GM06990 (cell line): ENCODE results near the gene NUP210L.

ENCODE experiments used
- DNase-seq: peaks from one replicate; pipeline ENCODE4 v3.0.0-alpha.2; 2011; ENCODE audit not compliant: insufficient read length; ENCODE audit errors: extremely low read depth
- H3K27me3 ChIP-seq: replicated peaks from 2 replicates; pipeline ENCODE4 v1.6.0; 2011; ENCODE audit warnings: low read length; ENCODE audit not compliant: control insufficient read depth, insufficient read depth
- H3K36me3 ChIP-seq: 2 replicates; pipeline ENCODE4 v1.5.1; 2011; ENCODE audit warnings: low read length; ENCODE audit not compliant: control insufficient read depth, insufficient read depth
- H3K4me3 ChIP-seq: replicated peaks from 2 replicates; pipeline ENCODE4 v1.5.1; 2011; ENCODE audit warnings: low read depth, mild to moderate bottlenecking, control low read depth, low read length
- TF ChIP-seq, protein P1 (sequence below): IDR thresholded peaks from 2 replicates; pipeline ENCODE4 v1.5.1; 2011; ENCODE audit warnings: low read length, control low read depth, mild to moderate bottlenecking, inconsistent platforms; ENCODE audit not compliant: insufficient read depth, poor library complexity, severe bottlenecking

Gene NUP210L

DNA sequence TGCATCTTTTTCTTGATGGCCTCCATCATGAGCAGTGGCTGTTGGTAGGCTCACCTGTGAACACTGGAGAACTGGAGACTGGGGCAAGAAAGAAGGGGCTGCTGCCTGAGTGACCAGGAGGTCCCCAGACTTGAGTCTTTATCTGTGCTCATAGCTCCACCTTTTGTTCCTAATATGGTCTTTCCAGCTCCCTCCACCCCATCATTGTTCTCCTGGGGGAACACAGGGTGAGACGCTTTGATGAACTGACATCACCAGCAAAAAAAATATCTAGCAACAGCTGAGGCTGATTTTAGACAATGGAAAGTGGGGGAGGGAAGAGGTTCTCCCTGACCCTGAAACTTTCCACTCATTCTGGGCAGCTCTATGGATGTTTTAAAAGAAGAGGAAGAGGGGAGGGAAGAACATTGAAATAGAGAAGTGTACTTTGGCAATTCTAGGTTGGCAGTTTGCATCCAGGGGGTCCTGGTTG, 37.2 kb upstream of the NUP210L start, which contains the start of gene TPM3:
Gene TPM3, minus strand, starts transcription at position 111 of the 472 bp plus-strand sequence. Its CDS starts 82 bp downstream, at position 29.
- Histone ChIP-seq H3K36me3 (no peaks in the 10 kb centered on the region), H3K27me3 (peaks cover 2% of the 10 kb centered on the region), H3K4me3 (no peak within 1 kb of the TSS)
- no peak for DNase-seq
- TF ChIP-seq, protein P1, sequence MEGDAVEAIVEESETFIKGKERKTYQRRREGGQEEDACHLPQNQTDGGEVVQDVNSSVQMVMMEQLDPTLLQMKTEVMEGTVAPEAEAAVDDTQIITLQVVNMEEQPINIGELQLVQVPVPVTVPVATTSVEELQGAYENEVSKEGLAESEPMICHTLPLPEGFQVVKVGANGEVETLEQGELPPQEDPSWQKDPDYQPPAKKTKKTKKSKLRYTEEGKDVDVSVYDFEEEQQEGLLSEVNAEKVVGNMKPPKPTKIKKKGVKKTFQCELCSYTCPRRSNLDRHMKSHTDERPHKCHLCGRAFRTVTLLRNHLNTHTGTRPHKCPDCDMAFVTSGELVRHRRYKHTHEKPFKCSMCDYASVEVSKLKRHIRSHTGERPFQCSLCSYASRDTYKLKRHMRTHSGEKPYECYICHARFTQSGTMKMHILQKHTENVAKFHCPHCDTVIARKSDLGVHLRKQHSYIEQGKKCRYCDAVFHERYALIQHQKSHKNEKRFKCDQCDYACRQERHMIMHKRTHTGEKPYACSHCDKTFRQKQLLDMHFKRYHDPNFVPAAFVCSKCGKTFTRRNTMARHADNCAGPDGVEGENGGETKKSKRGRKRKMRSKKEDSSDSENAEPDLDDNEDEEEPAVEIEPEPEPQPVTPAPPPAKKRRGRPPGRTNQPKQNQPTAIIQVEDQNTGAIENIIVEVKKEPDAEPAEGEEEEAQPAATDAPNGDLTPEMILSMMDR, result no peak

DNA sequence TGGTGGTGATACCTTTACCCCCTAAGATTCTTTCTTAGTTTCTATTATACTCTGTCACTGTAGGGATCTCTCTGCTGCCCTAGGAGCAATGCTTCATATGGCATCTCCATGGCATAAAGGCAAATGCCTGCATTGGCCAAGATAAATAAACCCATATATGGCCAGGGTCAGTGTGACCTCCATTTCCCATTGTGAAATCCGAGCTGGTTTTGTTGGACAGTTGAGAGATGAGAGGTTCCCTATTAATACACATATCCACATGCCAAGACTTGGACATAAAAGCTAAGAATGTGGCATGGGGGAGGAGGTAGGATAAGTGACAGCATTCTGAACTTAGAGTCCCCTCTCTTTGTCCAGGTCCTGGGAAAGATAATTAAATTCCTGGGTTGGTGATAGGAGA, 35.7 kb upstream of the NUP210L start:
- Histone ChIP-seq H3K36me3 (no peaks in the 10 kb centered on the region), H3K27me3 (peaks cover 2% of the 10 kb centered on the region), H3K4me3 (no peak overlapping the region)
- TF ChIP-seq, protein P1, result no peak
- no peak for DNase-seq

DNA sequence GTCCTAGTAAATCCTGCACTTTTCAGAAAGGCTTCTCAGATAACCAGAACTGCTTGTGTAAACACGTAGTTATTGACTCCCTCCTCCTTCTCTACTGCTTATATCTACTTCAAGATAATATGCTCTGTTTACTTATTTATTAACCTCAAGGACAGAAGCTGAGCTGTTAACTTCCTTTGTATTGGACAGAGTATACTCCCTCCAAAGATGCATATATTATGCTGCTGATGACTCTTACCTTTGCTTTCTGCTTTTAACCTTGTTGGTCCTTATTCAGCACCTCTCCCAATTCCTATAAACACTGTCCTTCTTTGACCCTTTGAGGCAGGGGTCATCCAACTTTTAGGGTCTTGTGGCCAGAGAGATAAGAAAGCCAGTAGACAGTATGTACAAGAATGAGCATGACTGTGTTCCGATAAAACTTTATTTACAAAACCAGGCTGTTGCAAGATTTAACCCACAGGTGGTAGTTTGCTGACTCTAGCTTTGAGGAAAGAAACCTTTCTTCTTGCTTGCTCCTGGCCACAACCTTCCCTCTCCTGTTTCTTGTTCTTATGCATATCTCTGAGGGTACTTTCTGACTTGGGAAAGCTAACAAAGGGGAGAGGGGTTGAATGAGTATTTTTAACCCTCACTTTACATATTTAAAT, 32.1 kb upstream of the NUP210L start:
- TF ChIP-seq, protein P1, result no peak
- no peak for DNase-seq
- Histone ChIP-seq H3K27me3 (no peaks in the 10 kb centered on the region; the same call in 1 of the 2 replicates), H3K4me3 (no peak overlapping the region), H3K36me3 (no peaks in the 10 kb centered on the region)

DNA sequence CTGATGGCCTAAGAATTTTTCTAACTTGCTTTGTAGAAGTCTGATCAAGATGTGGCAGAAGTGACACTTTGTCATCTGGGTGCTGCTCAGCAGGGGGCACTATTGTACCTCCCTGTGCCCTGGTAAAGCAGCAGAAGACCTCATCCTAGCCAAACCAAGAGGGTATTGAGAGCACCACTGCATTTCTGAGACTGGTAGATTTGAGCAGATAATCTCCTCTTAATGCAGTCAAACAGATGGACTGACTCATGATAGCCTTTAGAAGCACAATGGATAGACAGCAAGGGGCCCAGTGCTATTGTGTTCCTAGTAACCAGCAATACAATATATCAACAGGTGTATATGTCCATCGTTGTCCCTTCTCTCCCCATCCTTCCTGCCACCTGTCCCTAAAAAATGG, 31.3 kb upstream of the NUP210L start:
- no peaks in the 10 kb centered on the region for H3K36me3 ChIP-seq
- no peak overlapping the region for H3K4me3 ChIP-seq
- TF ChIP-seq, protein P1, result peak; percentile 67
- DNase-seq, result no peak
- H3K27me3 ChIP-seq, result no peaks in the 10 kb centered on the region

DNA sequence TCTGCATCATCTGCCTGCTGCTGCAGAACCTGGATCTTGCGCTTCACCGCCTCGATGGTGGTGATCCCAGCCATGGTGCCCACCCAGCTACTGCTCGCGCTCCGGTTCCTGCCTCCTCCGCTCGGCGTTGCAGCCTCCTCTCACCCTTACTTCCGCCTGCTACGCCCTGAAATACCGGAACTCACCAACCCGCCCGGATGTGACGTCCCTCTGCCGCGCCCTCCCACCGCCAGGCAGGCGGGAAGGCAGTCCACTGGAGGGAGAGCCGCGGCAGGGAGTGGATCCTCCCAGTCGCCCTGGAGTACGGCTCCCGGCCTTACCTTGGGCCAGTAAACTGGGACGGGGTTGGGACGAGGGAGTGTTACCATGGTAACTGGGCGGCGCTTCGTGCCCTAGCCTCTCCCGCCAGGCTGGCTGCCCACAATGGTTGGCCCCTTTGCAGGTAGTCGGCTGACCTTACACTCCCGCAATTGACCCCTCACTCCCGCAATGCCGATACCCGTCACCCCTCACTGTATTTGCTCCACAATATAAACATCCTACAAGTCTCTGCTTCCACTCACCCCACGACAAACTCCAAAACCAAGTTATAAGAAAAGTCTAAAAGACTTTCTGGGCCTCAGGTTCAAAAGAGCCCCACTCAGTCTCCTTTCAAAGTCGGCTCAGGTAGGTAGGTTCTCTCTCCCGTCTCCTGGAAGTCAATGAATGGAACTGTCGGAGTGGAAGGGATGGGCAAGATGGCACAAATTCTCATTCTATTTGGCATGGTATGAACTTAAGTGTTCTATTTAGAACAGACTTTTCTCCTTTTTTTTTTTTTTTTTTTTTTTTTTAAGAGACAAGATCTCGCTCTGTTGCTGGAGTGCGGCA, 28.4 kb upstream of the NUP210L start:
- TF ChIP-seq, protein P1, result no peak
- H3K36me3 ChIP-seq, result peaks cover 2% of the 10 kb centered on the region; the same call in 1 of the 2 replicates
- H3K4me3 ChIP-seq, result peak overlapping the region; percentile 100

More for the DNA sequence above, 28.4 kb upstream of the NUP210L start:
- H3K27me3 ChIP-seq, result no peaks in the 10 kb centered on the region
- peak; percentile 93 for DNase-seq
